ENCODE data around the gene HIPK4.
"Not testable (repeated sequence)": the region's sequence is repeated elsewhere in the genome, so short reads cannot be mapped to it uniquely, and the experiment has no call there.

The HIPK4 gene

GRCh38 chr19:40412866-40413265 is 22.9 kb upstream of the HIPK4 start:
- Histone ChIP-seq H3K9me3 (replicated peaks in 1 of 11) (no peaks in the 10 kb centered on the region), H3K27ac (peak overlapping the region in 8 of 11 experiments; percentile 31 to 75 (median 42); a peak in 11 of 22 replicates), H4K20me1 (no peaks in the 10 kb centered on the region), H3K9ac (peak overlapping the region in 5 of 11 experiments; percentile 0 to 53 (median 43); a peak in 2 of 22 replicates), H3K4me1 (peaks cover 62 to 97% (median 92%) of the 10 kb centered on the region in 10 experiments), H3K36me3 (no peaks in the 10 kb centered on the region), H3K4me3 (peak overlapping the region in 1 of 10 experiments; percentile 19; a peak in 1 of 20 replicates), H3K27me3 (no peaks in the 10 kb centered on the region; a peak in 1 of 22 replicates), H3K4me2 (peak overlapping the region; percentile 15 to 93 (median 75); a peak in 20 of 22 replicates)
- no peak for TF ChIP-seq Cebpa-rat (IDR thresholded peaks at IDR 0.05)

- Histone ChIP-seq H3K9ac (peak overlapping the region in 7 of 11 experiments; percentile 28 to 72 (median 67); a peak in 10 of 22 replicates), H3K4me2 (peak overlapping the region; percentile 69 to 93 (median 84)), H3K27me3 (no peaks in the 10 kb centered on the region; a peak in 1 of 22 replicates), H3K27ac (peak overlapping the region in 6 of 11 experiments; percentile 49 to 75 (median 71); a peak in 11 of 22 replicates), H3K36me3 (no peaks in the 10 kb centered on the region), H4K20me1 (no peaks in the 10 kb centered on the region), H3K4me3 (peak overlapping the region in 1 of 10 experiments; percentile 43; a peak in 1 of 20 replicates), H3K4me1 (peaks cover 57 to 94% (median 87%) of the 10 kb centered on the region in 10 experiments), H3K9me3 (replicated peaks in 1 of 11) (no peaks in the 10 kb centered on the region)
- no peak for TF ChIP-seq Cebpa-rat (IDR thresholded peaks at IDR 0.05)
These were observed 22.0 kb upstream of the HIPK4 start for GRCh38 chr19:40411958-40412499.

GRCh38 chr19:40411125-40411842 is 21.3 kb upstream of the HIPK4 start:
- Histone ChIP-seq H3K27ac (peak overlapping the region in 10 of 11 experiments; percentile 10 to 75 (median 57); a peak in 18 of 22 replicates), H3K4me3 (peak overlapping the region in 4 of 10 experiments; percentile 8 to 43 (median 15); a peak in 5 of 20 replicates), H3K9ac (peak overlapping the region; percentile 28 to 72 (median 56); a peak in 17 of 22 replicates), H3K36me3 (no peaks in the 10 kb centered on the region), H3K27me3 (no peaks in the 10 kb centered on the region; a peak in 1 of 22 replicates), H3K9me3 (replicated peaks in 1 of 11) (no peaks in the 10 kb centered on the region), H3K4me2 (peak overlapping the region; percentile 69 to 93 (median 84)), H3K4me1 (peaks cover 49 to 87% (median 79%) of the 10 kb centered on the region in 10 experiments), H4K20me1 (no peaks in the 10 kb centered on the region)
- TF ChIP-seq Cebpa-rat (IDR thresholded peaks at IDR 0.05), result no peak

- no peaks in the 10 kb centered on the region for H3K9me3 ChIP-seq (replicated peaks in 1 of 11)
- peak overlapping the region in 8 of 11 experiments; percentile 69 to 93 (median 88); a peak in 16 of 22 replicates for H3K4me2 ChIP-seq
- peak overlapping the region in 1 of 11 experiments; percentile 15; a peak in 2 of 22 replicates for H3K27ac ChIP-seq
- TF ChIP-seq Cebpa-rat (IDR thresholded peaks at IDR 0.05), result no peak
- no peaks in the 10 kb centered on the region for H4K20me1 ChIP-seq
- H3K27me3 ChIP-seq, result no peaks in the 10 kb centered on the region; a peak in 1 of 22 replicates
- peaks cover 40 to 78% (median 73%) of the 10 kb centered on the region in 10 experiments for H3K4me1 ChIP-seq
- no peak overlapping the region for H3K4me3 ChIP-seq
- peak overlapping the region in 1 of 11 experiments; percentile 42; a peak in 1 of 22 replicates for H3K9ac ChIP-seq
- no peaks in the 10 kb centered on the region for H3K36me3 ChIP-seq
These were observed 20.0 kb upstream of the HIPK4 start for GRCh38 chr19:40410030-40410389.

GRCh38 chr19:40408598-40408925 is 18.6 kb upstream of the HIPK4 start:
- not testable (repeated sequence) for H4K20me1 ChIP-seq; H3K9ac ChIP-seq; H3K27ac ChIP-seq; H3K36me3 ChIP-seq; H3K9me3 ChIP-seq (replicated peaks in 1 of 11); H3K4me3 ChIP-seq; H3K27me3 ChIP-seq
- peak overlapping the region; percentile 20 to 67 (median 46); a peak in 17 of 22 replicates for H3K4me2 ChIP-seq
- peaks cover 40 to 73% (median 65%) of the 10 kb centered on the region in 10 experiments for H3K4me1 ChIP-seq

GRCh38 chr19:40407714-40408597 is 18.0 kb upstream of the HIPK4 start:
- no peak overlapping the region for H3K4me3 ChIP-seq
- no peaks in the 10 kb centered on the region; a peak in 1 of 22 replicates for H3K27me3 ChIP-seq
- H3K36me3 ChIP-seq, result no peaks in the 10 kb centered on the region
- no peaks in the 10 kb centered on the region for H4K20me1 ChIP-seq
- peak overlapping the region in 1 of 11 experiments; percentile 33; a peak in 1 of 22 replicates for H3K9ac ChIP-seq
- H3K27ac ChIP-seq, result no peak overlapping the region
- no peaks in the 10 kb centered on the region for H3K9me3 ChIP-seq (replicated peaks in 1 of 11)
- peak overlapping the region; percentile 20 to 67 (median 46); a peak in 20 of 22 replicates for H3K4me2 ChIP-seq
- TF ChIP-seq Cebpa-rat (IDR thresholded peaks at IDR 0.05), result no peak
- H3K4me1 ChIP-seq, result peaks cover 44 to 71% (median 62%) of the 10 kb centered on the region in 10 experiments

- Histone ChIP-seq H3K4me2 (peak overlapping the region; percentile 85 to 97 (median 93)), H3K9ac (peak overlapping the region; percentile 69 to 85 (median 79)), H3K4me1 (peaks cover 12 to 34% (median 30%) of the 10 kb centered on the region in 10 experiments), H3K36me3 (no peaks in the 10 kb centered on the region), H3K4me3 (peak overlapping the region; percentile 58 to 76 (median 65)), H3K27me3 (no peaks in the 10 kb centered on the region), H3K27ac (peak overlapping the region; percentile 40 to 78 (median 64); a peak in 20 of 22 replicates), H3K9me3 (replicated peaks in 1 of 11) (no peaks in the 10 kb centered on the region), H4K20me1 (no peaks in the 10 kb centered on the region)
- TF ChIP-seq Cebpa-rat (IDR thresholded peaks at IDR 0.05), result no peak
These were observed 13.4 kb upstream of the HIPK4 start for GRCh38 chr19:40403262-40403984.

- H4K20me1 ChIP-seq, result peaks cover 0 to 18% (median 0%) of the 10 kb centered on the region in 11 experiments; a peak in 2 of 22 replicates
These were observed 10.6 kb upstream of the HIPK4 start for GRCh38 chr19:40400559-40400958.

More at GRCh38 chr19:40400559-40400958, 10.6 kb upstream of the HIPK4 start:
- Histone ChIP-seq H3K36me3 (no peaks in the 10 kb centered on the region; a peak in 1 of 22 replicates), H3K4me3 (no peak overlapping the region), H3K9me3 (replicated peaks in 1 of 11) (no peaks in the 10 kb centered on the region), H3K27me3 (no peaks in the 10 kb centered on the region), H3K27ac (no peak overlapping the region), H3K9ac (no peak overlapping the region), H3K4me1 (peaks cover 4 to 25% (median 20%) of the 10 kb centered on the region in 10 experiments; a peak in 17 of 20 replicates), H3K4me2 (no peak overlapping the region)
- no peak for TF ChIP-seq Cebpa-rat (IDR thresholded peaks at IDR 0.05)

All from BLaER1 treated with 17β-estradiol and CSF1 and Interleukin-3, amounts not matched to agents 10 nM and 100 nM (cell line).